Measurements from ENCODE around the gene CFAP47. TPM values are rescaled to one million over a fixed set of nuclear protein-coding genes. Genes with fewer than 3 reads are reported as not detected.

Gene CFAP47
- total RNA-seq, 4 donors from 2014 or later = 0.14 TPM; not detected in 3

- H3K4me3 ChIP-seq = no peak overlapping the region
- no peaks in the 10 kb centered on the region for H3K36me3 ChIP-seq
- H3K27me3 ChIP-seq = no peaks in the 10 kb centered on the region
- intact Hi-C loops (cut with DNase I; ENCODE audit: low total_unique reads) (no loop called here), in situ Hi-C loops (cut with MboI; ENCODE audit: low pct_ligation_motif_present in 1 of 4, low pct_unique_long_range_greater_than_20kb in 1 of 4, low sequenced_read_pairs in 3 of 4) (no loop called here)
- no peak for DNase-seq
- H3K4me1 ChIP-seq = no peaks in the 10 kb centered on the region
- no peaks in the 10 kb centered on the region for H3K9me3 ChIP-seq
- WGBS, 2 donors (ENCODE audit: low coverage in 1 of 2) = 45 to 49% methylated on average over 7 of the region's 7 CpGs
- no peak for TF ChIP-seq CTCF (IDR thresholded peaks at IDR 0.05)
- no peak for TF ChIP-seq POLR2A (IDR thresholded peaks at IDR 0.05)
- no peak for TF ChIP-seq EP300 (IDR thresholded peaks at IDR 0.05; ENCODE audit: low read depth)
- no peak for TF ChIP-seq POLR2AphosphoS5 (IDR thresholded peaks at IDR 0.05)
- H3K27ac ChIP-seq = no peak overlapping the region
These were observed 239.7 kb downstream of the CFAP47 start for GRCh38 chrX:36159254-36159653.

- H3K36me3 ChIP-seq = no peaks in the 10 kb centered on the region
- TF ChIP-seq POLR2A (IDR thresholded peaks at IDR 0.05) = no peak
- TF ChIP-seq POLR2AphosphoS5 (IDR thresholded peaks at IDR 0.05) = no peak
- no peak for TF ChIP-seq CTCF (IDR thresholded peaks at IDR 0.05)
- TF ChIP-seq EP300 (IDR thresholded peaks at IDR 0.05; ENCODE audit: low read depth) = no peak
- H3K4me3 ChIP-seq = no peak overlapping the region
- H3K9me3 ChIP-seq = no peaks in the 10 kb centered on the region
- in situ Hi-C loops (cut with MboI; ENCODE audit: low pct_ligation_motif_present in 1 of 4, low pct_unique_long_range_greater_than_20kb in 1 of 4, low sequenced_read_pairs in 3 of 4) (no loop called here), intact Hi-C loops (cut with DNase I; ENCODE audit: low total_unique reads) (no loop called here)
- no peak for DNase-seq
- no peaks in the 10 kb centered on the region for H3K4me1 ChIP-seq
- no peak overlapping the region for H3K27ac ChIP-seq
- H3K27me3 ChIP-seq = no peaks in the 10 kb centered on the region
These were observed 240.5 kb downstream of the CFAP47 start for GRCh38 chrX:36160081-36160480.

- no peaks in the 10 kb centered on the region for H3K4me1 ChIP-seq
- H3K27ac ChIP-seq = no peak overlapping the region
- no peaks in the 10 kb centered on the region for H3K27me3 ChIP-seq
- no peaks in the 10 kb centered on the region for H3K9me3 ChIP-seq
- no peak overlapping the region for H3K4me3 ChIP-seq
- intact Hi-C loops (cut with DNase I; ENCODE audit: low total_unique reads) = no loop called here
- in situ Hi-C loops (cut with MboI; ENCODE audit: low pct_ligation_motif_present in 1 of 4, low pct_unique_long_range_greater_than_20kb in 1 of 4, low sequenced_read_pairs in 3 of 4) = no loop called here
- no peak for TF ChIP-seq POLR2AphosphoS5 (IDR thresholded peaks at IDR 0.05)
- no peak for TF ChIP-seq POLR2A (IDR thresholded peaks at IDR 0.05)
- TF ChIP-seq CTCF (IDR thresholded peaks at IDR 0.05) = no peak
- TF ChIP-seq EP300 (IDR thresholded peaks at IDR 0.05; ENCODE audit: low read depth) = no peak
- DNase-seq = no peak
- H3K36me3 ChIP-seq = no peaks in the 10 kb centered on the region
These were observed 279.0 kb downstream of the CFAP47 start for GRCh38 chrX:36198575-36198974.

GRCh38 chrX:36199928-36200327 lies 280.4 kb downstream of the CFAP47 start:
- H3K36me3 ChIP-seq = no peaks in the 10 kb centered on the region
- no peak overlapping the region for H3K27ac ChIP-seq
- H3K9me3 ChIP-seq = no peaks in the 10 kb centered on the region
- TF ChIP-seq EP300 (IDR thresholded peaks at IDR 0.05; ENCODE audit: low read depth) (no peak), POLR2A (IDR thresholded peaks at IDR 0.05) (no peak), CTCF (IDR thresholded peaks at IDR 0.05) (no peak), POLR2AphosphoS5 (IDR thresholded peaks at IDR 0.05) (no peak)
- no peaks in the 10 kb centered on the region for H3K27me3 ChIP-seq
- intact Hi-C loops (cut with DNase I; ENCODE audit: low total_unique reads) (no loop called here), in situ Hi-C loops (cut with MboI; ENCODE audit: low pct_ligation_motif_present in 1 of 4, low pct_unique_long_range_greater_than_20kb in 1 of 4, low sequenced_read_pairs in 3 of 4) (no loop called here)
- no peaks in the 10 kb centered on the region for H3K4me1 ChIP-seq
- no peak for DNase-seq
- no peak overlapping the region for H3K4me3 ChIP-seq
